ENCODE results near the gene TATDN2. TPM values are rescaled to one million over a fixed set of nuclear protein-coding genes. Genes with fewer than 3 reads are reported as not detected.
A peak's percentile ranks its signal among the peaks of the same experiment; 100 is the strongest.

The TATDN2 gene
- total RNA-seq, 1 experiment from 2014 or later, result 14.1 TPM

DNA sequence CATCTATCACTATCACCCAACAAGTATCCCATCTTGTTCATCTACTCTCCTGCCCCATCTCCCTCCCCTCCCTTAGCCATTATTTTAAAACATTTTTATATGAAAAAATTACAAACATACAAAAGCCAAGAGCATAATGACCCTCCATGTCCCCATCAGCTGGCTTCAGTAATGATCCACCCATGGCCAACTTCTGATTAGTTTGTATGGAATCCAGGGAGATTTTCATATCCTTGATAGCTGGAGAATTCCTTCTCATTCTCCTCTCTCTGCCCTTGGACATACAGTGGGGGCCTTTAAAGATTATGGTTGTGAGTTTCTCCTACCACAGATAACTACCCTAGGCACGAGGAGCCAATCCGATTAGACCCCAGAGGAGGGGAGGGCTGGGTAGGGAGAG lies 43.3 kb upstream of the TATDN2 start:
- no TSS peak for BruUV-seq (replicated peaks)
- DNase-seq (no peak), ATAC-seq (no peak)
- H3K36me3 ChIP-seq (ENCODE audit: low read depth, low read length), result peaks cover 8% of the 10 kb centered on the region; the same call in 1 of the 2 replicates
- intact Hi-C loops (cut with micrococcal nuclease), result loop anchor here (1.0 to 5.0 kb wide), 3 partner anchors 13 to 63 kb away; partner anchors contain the start of gene VHL
- H3K27ac ChIP-seq (ENCODE audit: low read length), result peak overlapping the region; percentile 94
- H3K9me2 ChIP-seq (replicated peaks; ENCODE audit: low read length), result no peaks in the 10 kb centered on the region
- peaks cover 49% of the 10 kb centered on the region for H3K4me1 ChIP-seq (ENCODE audit: insufficient read depth, low read length)
- POLR2A ChIA-PET (ENCODE audit: unreplicated experiment), result interaction anchor here (0.6 to 2.9 kb wide), 2 partner anchors 13 to 91 kb away, joined by 8 to 34 read pairs; no protein-coding TSS in a partner anchor
- peak overlapping the region; percentile 68 for H3K4me2 ChIP-seq (ENCODE audit: low read length)
- no peaks in the 10 kb centered on the region for H3K27me3 ChIP-seq (ENCODE audit: low read length)
- TF ChIP-seq CTCF (conservative IDR thresholded peaks at IDR 0.05; ENCODE audit: low read depth, low read length), result no peak
- TF ChIP-seq EZH2 (IDR thresholded peaks at IDR 0.05; ENCODE audit: low read length, unreplicated experiment), result no peak
- no peak for TF ChIP-seq EZH2phosphoT487 (IDR thresholded peaks at IDR 0.05; ENCODE audit: borderline replicate concordance, low read length)
- H3K9ac ChIP-seq (ENCODE audit: low read length), result peak overlapping the region; percentile 64
- no peaks in the 10 kb centered on the region for H3K79me2 ChIP-seq (ENCODE audit: low read length)
- no peaks in the 10 kb centered on the region for H3K9me3 ChIP-seq (ENCODE audit: low read length)
- H3K4me3 ChIP-seq (ENCODE audit: low read length), result no peak overlapping the region
- CTCF ChIA-PET, result interaction anchor here (2.9 kb wide), 1 partner anchor 13 kb away, joined by 26 read pairs; no protein-coding TSS in a partner anchor
- H2AFZ ChIP-seq (ENCODE audit: low read length), result no peak overlapping the region
- peaks cover 12% of the 10 kb centered on the region for H3F3A ChIP-seq (ENCODE audit: low read length, unreplicated experiment)
- H4K20me1 ChIP-seq (ENCODE audit: low read length), result no peaks in the 10 kb centered on the region

GRCh38 chr3:10205451-10206165 lies 42.7 kb upstream of the TATDN2 start:
- no peak overlapping the region for H2AFZ ChIP-seq (ENCODE audit: low read length)
- H3K9me2 ChIP-seq (replicated peaks; ENCODE audit: low read length), result no peaks in the 10 kb centered on the region
- H3F3A ChIP-seq (ENCODE audit: low read length, unreplicated experiment), result peaks cover 12% of the 10 kb centered on the region
- DNase-seq, result peak; percentile 98
- BruUV-seq (replicated peaks), result no TSS peak
- TF ChIP-seq CTCF (conservative IDR thresholded peaks at IDR 0.05; ENCODE audit: low read depth, low read length) (no peak), EZH2phosphoT487 (IDR thresholded peaks at IDR 0.05; ENCODE audit: borderline replicate concordance, low read length) (no peak), EZH2 (IDR thresholded peaks at IDR 0.05; ENCODE audit: low read length, unreplicated experiment) (no peak)
- H3K36me3 ChIP-seq (ENCODE audit: low read depth, low read length), result peaks cover 8% of the 10 kb centered on the region; the same call in 1 of the 2 replicates
- H3K4me2 ChIP-seq (ENCODE audit: low read length), result peak overlapping the region; percentile 68
- no peaks in the 10 kb centered on the region for H3K79me2 ChIP-seq (ENCODE audit: low read length)
- ATAC-seq, result peak; percentile 77
- H3K4me1 ChIP-seq (ENCODE audit: insufficient read depth, low read length), result peaks cover 49% of the 10 kb centered on the region
- H3K9me3 ChIP-seq (ENCODE audit: low read length), result no peaks in the 10 kb centered on the region
- CTCF ChIA-PET, result interaction anchor here (2.9 kb wide), 1 partner anchor 14 kb away, joined by 26 read pairs; no protein-coding TSS in a partner anchor
- peak overlapping the region; percentile 64 for H3K9ac ChIP-seq (ENCODE audit: low read length)
- peak overlapping the region; percentile 94 for H3K27ac ChIP-seq (ENCODE audit: low read length)
- intact Hi-C loops (cut with micrococcal nuclease), result loop anchor here (1.0 to 5.0 kb wide), 3 partner anchors 13 to 63 kb away; partner anchors contain the start of gene VHL
- H3K4me3 ChIP-seq (ENCODE audit: low read length), result no peak overlapping the region
- POLR2A ChIA-PET (ENCODE audit: unreplicated experiment), result interaction anchor here (0.6 to 2.9 kb wide), 2 partner anchors 13 to 90 kb away, joined by 8 to 34 read pairs; no protein-coding TSS in a partner anchor
- no peaks in the 10 kb centered on the region for H3K27me3 ChIP-seq (ENCODE audit: low read length)
- no peaks in the 10 kb centered on the region for H4K20me1 ChIP-seq (ENCODE audit: low read length)

Measured in PC-3 (cell line).